HepG2 (cell line): ENCODE data around the gene OXSM. TPM values are rescaled to one million over a fixed set of nuclear protein-coding genes. Genes with fewer than 3 reads are reported as not detected.

Experiments used
- ATAC-seq: fragments of 200-7000 bp; cut with Tn5 transposase; 3 replicates; pipeline ENCODE4 v1.9.1; 2020; ENCODE audit warnings: mild to moderate bottlenecking, moderate library complexity
- BruUV-seq: library from RNA; stranded (reverse); fragments of 400-500 nt; replicated peaks from 2 replicates; lab custom pipeline; 2021; lab: Mats Ljungman, UMichigan
- CTCF ChIA-PET: fragments of 300-600 bp; formaldehyde crosslinking; extraction: SDS; loops from one replicate; lab custom pipeline; 2021; ENCODE audit warnings: low total read pairs, inconsistent platforms, low intra/inter-chr PET ratio; lab: Yijun Ruan, JAX
- POLR2A ChIA-PET: fragments of 350-600 bp; sonication (Branson Sonifier 250); formaldehyde crosslinking; loops from one replicate; lab custom pipeline; 2020; ENCODE audit warnings: antibody characterized with exemption, inconsistent platforms; lab: Yijun Ruan, JAX
- DNase-seq: peaks from one replicate; pipeline ENCODE4 v3.0.0-alpha.2; 2015; ENCODE audit warnings: low spot score
- FAIRE-seq: peaks from 3 replicates; lab custom pipeline; 2011; peaks lifted over from hg19 to GRCh38; lab: Jason Lieb, UNC
- H2AFZ ChIP-seq: one replicate; pipeline ENCODE4 v1.6.1; 2011; ENCODE audit warnings: low read length, inconsistent platforms
- H3K27ac ChIP-seq: fragments of 300-600 bp; 3 replicates; pipeline ENCODE4 v1.8.0; 2011; ENCODE audit warnings: mixed run types, mild to moderate bottlenecking, mixed read lengths, low read length, inconsistent platforms; ENCODE audit not compliant: insufficient read depth; ENCODE audit errors: extremely low read length
- H3K27me3 ChIP-seq, 2 experiments: fragments of 200-600 bp in 1 of 2; 2 replicates in 1 of 2; 3 replicates in 1 of 2; pipeline versions ENCODE4 v1.6.0 to v1.8.0; 2011; ENCODE audit warnings: low read length in 2 of 2, mild to moderate bottlenecking in 2 of 2, moderate library complexity in 2 of 2, inconsistent platforms in 1 of 2; ENCODE audit not compliant: insufficient read depth in 2 of 2, control insufficient read depth in 1 of 2
- H3K36me3 ChIP-seq, 2 experiments: fragments of 200-600 bp in 1 of 2; replicated peaks in 1 of 2; 2 replicates in 1 of 2; 3 replicates in 1 of 2; pipeline versions ENCODE4 v1.5.1 to v1.8.0; 2011; ENCODE audit warnings: low read length in 2 of 2, inconsistent platforms in 1 of 2; ENCODE audit not compliant: insufficient read depth in 2 of 2, control insufficient read depth in 1 of 2
- H3K4me1 ChIP-seq: 2 replicates; pipeline ENCODE4 v1.5.1; 2012; ENCODE audit warnings: low read length, inconsistent platforms; ENCODE audit not compliant: insufficient read depth
- H3K4me2 ChIP-seq: 2 replicates; pipeline ENCODE4 v1.6.0; 2011; ENCODE audit warnings: low read depth, low read length, inconsistent platforms
- H3K4me3 ChIP-seq, 3 experiments: fragments of 200-600 bp in 1 of 3; sonication (generic), shearing (Covaris generic) in 1 of 3; replicated peaks in 1 of 3; 2 replicates each; pipeline ENCODE4 v1.5.1; 2011 to 2016; ENCODE audit warnings: low read length in 3 of 3, inconsistent platforms in 2 of 3, low read depth in 2 of 3, mild to moderate bottlenecking in 2 of 3, control low read depth in 1 of 3, mixed read lengths in 1 of 3; ENCODE audit not compliant: insufficient read depth in 1 of 3
- H3K79me2 ChIP-seq: one replicate; pipeline ENCODE4 v1.6.1; 2011; ENCODE audit warnings: low read length, inconsistent platforms; ENCODE audit not compliant: insufficient read depth
- H3K9ac ChIP-seq: 2 replicates; pipeline ENCODE4 v1.6.0; 2011; ENCODE audit warnings: mild to moderate bottlenecking, low read depth, low read length, inconsistent platforms; ENCODE audit not compliant: insufficient read depth
- H3K9me3 ChIP-seq: 2 replicates; pipeline ENCODE4 v1.5.1; 2012; ENCODE audit warnings: mild to moderate bottlenecking, low read length
- H4K20me1 ChIP-seq: 2 replicates; pipeline ENCODE4 v1.6.0; 2011; ENCODE audit warnings: inconsistent platforms, mild to moderate bottlenecking, low read length, moderate library complexity; ENCODE audit not compliant: insufficient read depth
- ADNP ChIP-seq: sonication (generic); formaldehyde crosslinking; IDR thresholded peaks from 2 replicates; pipeline ENCODE4 v1.4.0; 2020; ENCODE audit warnings: missing genetic modification reagents
- CENPX ChIP-seq: sonication (generic); formaldehyde crosslinking; IDR thresholded peaks from 2 replicates; pipeline ENCODE4 v1.9.0; 2021; ENCODE audit warnings: mild to moderate bottlenecking, missing genetic modification reagents, moderate library complexity
- HOXA9 ChIP-seq: sonication (generic); formaldehyde crosslinking; IDR thresholded peaks from 2 replicates; pipeline ENCODE4 v1.8.1; 2022; ENCODE audit warnings: missing genetic modification reagents, mild to moderate bottlenecking, moderate library complexity, borderline replicate concordance
- MLXIP ChIP-seq: sonication (generic); formaldehyde crosslinking; IDR thresholded peaks from 2 replicates; pipeline ENCODE4 v1.9.0; 2021; ENCODE audit warnings: missing genetic modification reagents, borderline replicate concordance
- PBX2 ChIP-seq: IDR thresholded peaks from 2 replicates; pipeline ENCODE4 v1.6.1; 2016; ENCODE audit warnings: control low read depth
- PCBP1 ChIP-seq: fragments of 200-400 bp; formaldehyde crosslinking; IDR thresholded peaks from 2 replicates; pipeline ENCODE4 v1.6.1; 2017; ENCODE audit warnings: mild to moderate bottlenecking, low read depth, low read length, borderline replicate concordance
- RARG ChIP-seq: sonication (generic); formaldehyde crosslinking; IDR thresholded peaks from 2 replicates; pipeline ENCODE4 v1.4.0; 2020; ENCODE audit warnings: low read depth, mild to moderate bottlenecking, missing genetic modification reagents
- SMAD3 ChIP-seq: sonication (generic); formaldehyde crosslinking; IDR thresholded peaks from 2 replicates; pipeline ENCODE4 v1.4.0; 2020; ENCODE audit warnings: missing genetic modification reagents
- ZNF557 ChIP-seq: sonication (generic); formaldehyde crosslinking; IDR thresholded peaks from 2 replicates; pipeline ENCODE4 v1.4.0; 2020; ENCODE audit warnings: missing genetic modification reagents
- WGBS: methylation state at CpG from one replicate; pipeline ENCODE4 v1.1.6; 2017; ENCODE audit warnings: low lambda C conversion rate; 5-methylcytosine and 5-hydroxymethylcytosine counted together
- in situ Hi-C: cut with HindIII; loops from 2 replicates; pipeline ENCODE4 v1.10.0; 2017; ENCODE audit warnings: low pct_unique_long_range_greater_than_20kb; ENCODE audit not compliant: extremely low pct_ligation_motif_present
- intact Hi-C: fragments of 100-400 bp; cut with micrococcal nuclease; formaldehyde crosslinking; loops from one replicate; pipeline ENCODE4 v1.10.0; 2022; ENCODE audit not compliant: unreplicated experiment
- polyA plus RNA-seq, 8 experiments: library from polyadenylated mRNA; depleted of rRNA in 3 of 8; stranded (reverse) in 7 of 8; unstranded in 1 of 8; fragments of >200 nt; fragmentation: Illumina TruSeq in 4 of 8; extraction: Trizol in 4 of 8; gene quantifications; 2 replicates each; pipeline versions ENCODE4 v1.2.1 to v1.2.3, GENCODE V29; 2011 to 2016; ENCODE audit warnings: low read depth in 4 of 8, missing spikeins in 1 of 8, mixed read lengths in 1 of 8; ENCODE audit not compliant: insufficient read depth in 1 of 8
- total RNA-seq, 5 experiments: library from RNA; depleted of rRNA; stranded (reverse); fragments of >200 nt; fragmentation: Illumina TruSeq; extraction: Trizol; gene quantifications; 2 replicates each; pipeline ENCODE4 v1.2.3, GENCODE V29; 2016; ENCODE audit warnings: low read depth in 1 of 5

The OXSM gene
- total and polyA plus RNA-seq, 2 of the 13 experiments (the other 11 are each of a cell fraction or from before 2014, with no cell fraction given): 18.2 to 34.4 TPM

DNA sequence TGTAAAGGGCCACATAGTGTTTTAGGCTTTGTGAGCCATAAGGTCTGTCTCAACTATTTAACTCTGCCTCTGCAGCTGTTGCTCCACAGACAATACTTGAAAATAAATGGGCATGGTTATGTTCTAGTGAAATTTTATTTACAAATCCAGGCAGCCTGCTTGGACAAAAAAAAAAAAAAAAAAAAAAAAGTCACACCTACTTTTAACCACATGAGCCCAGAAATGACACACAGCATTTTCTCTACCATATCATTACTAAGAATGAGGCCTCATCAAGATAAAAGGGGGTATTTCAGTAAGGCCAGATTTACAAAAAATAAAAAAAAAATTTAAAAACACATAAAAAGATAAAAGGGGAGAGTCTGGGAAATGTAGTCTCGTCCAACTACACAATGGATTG is 4.9 kb upstream of the OXSM start (continued):
- TF ChIP-seq HOXA9 (CRISPR knock-in tag): no peak
- no peak for TF ChIP-seq PCBP1
- TF ChIP-seq MLXIP: no peak

DNA sequence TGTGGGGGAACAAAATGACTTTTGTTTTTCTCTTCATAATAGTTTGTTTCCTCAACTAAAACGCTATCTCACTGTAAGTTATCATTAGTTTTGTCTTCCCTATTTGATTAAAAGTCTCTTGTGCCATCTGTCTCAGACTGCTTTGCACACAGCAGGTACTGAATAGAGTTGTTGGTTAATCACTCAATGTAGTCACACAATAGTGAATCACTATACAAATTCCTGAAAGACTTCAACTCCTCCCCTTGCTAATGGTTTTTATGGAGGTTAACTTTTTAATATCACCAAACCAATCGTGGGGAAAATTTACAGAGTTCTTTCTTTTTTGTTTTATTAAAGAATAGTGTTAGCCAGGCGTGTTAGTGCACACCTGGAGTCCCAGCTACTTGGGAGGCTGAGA is 4.1 kb upstream of the OXSM start:
- WGBS: 90% methylated on average over 3 of the region's 3 CpGs
- no peak overlapping the region for H3K9ac ChIP-seq
- H3K4me1 ChIP-seq: peaks cover 60% of the 10 kb centered on the region
- intact Hi-C loops: no loop called here
- no peaks in the 10 kb centered on the region for H3K9me3 ChIP-seq
- no peak for DNase-seq
- H3K79me2 ChIP-seq: peaks cover 35% of the 10 kb centered on the region
- BruUV-seq: no TSS peak
- no peak for ATAC-seq
- TF ChIP-seq ZNF557 (CRISPR knock-in tag): no peak
- TF ChIP-seq PBX2 (CRISPR knock-in tag): no peak
- no peak for TF ChIP-seq CENPX (CRISPR knock-in tag)
- no peak for TF ChIP-seq SMAD3 (CRISPR knock-in tag)
- TF ChIP-seq RARG (CRISPR knock-in tag): no peak
- no peak for TF ChIP-seq ADNP
- TF ChIP-seq, all 625 proteins: peak for 0
- Histone ChIP-seq H3K4me2 (no peak overlapping the region), H4K20me1 (no peaks in the 10 kb centered on the region), H3K4me3 (no peak overlapping the region), H2AFZ (no peak overlapping the region), H3K27ac (no peak overlapping the region), H3K36me3 (no peaks in the 10 kb centered on the region), H3K27me3 (no peaks in the 10 kb centered on the region)
- POLR2A ChIA-PET: no interaction called here
- in situ Hi-C loops: loop anchor here (25.0 kb wide), 1 partner anchor 124 kb away; the partner anchor contains the start of gene TOP2B
- no peak for FAIRE-seq
- CTCF ChIA-PET: no interaction called here
